HG03103 (cell line): ENCODE measurements around the gene SAMD9L.
"Not testable (repeated sequence)": the region's sequence is repeated elsewhere in the genome, so short reads cannot be mapped to it uniquely, and the experiment has no call there.

ENCODE experiments used
- ATAC-seq: cut with Tn5 transposase; IDR thresholded peaks from one replicate; pipeline ENCODE4 v1.9.1; 2021; ENCODE audit warnings: low read depth; ENCODE audit not compliant: unreplicated experiment

SAMD9L gene

GRCh38 chr7:93146472-93147141 is 1.6 kb downstream of the SAMD9L start:
- peak; percentile 24 for ATAC-seq

GRCh38 chr7:93146036-93146435 is 2.1 kb downstream of the SAMD9L start:
- ATAC-seq: no peak

GRCh38 chr7:93145354-93145753 is 2.8 kb downstream of the SAMD9L start:
- no peak for ATAC-seq

- no peak for ATAC-seq
Observed at GRCh38 chr7:93142127-93142526, 6.1 kb downstream of the SAMD9L start.

- no peak for ATAC-seq
Observed at GRCh38 chr7:93140582-93141191, 7.5 kb downstream of the SAMD9L start.

- ATAC-seq: no peak
Observed at GRCh38 chr7:93138576-93138975, 9.6 kb downstream of the SAMD9L start.

GRCh38 chr7:93133005-93133404 is 15.2 kb downstream of the SAMD9L start:
- no peak for ATAC-seq

GRCh38 chr7:93132216-93132615 is 16.0 kb downstream of the SAMD9L start:
- ATAC-seq: no peak

GRCh38 chr7:93126954-93127353 is 21.2 kb downstream of the SAMD9L start:
- not testable (repeated sequence) for ATAC-seq

GRCh38 chr7:93123532-93123931 is 24.7 kb downstream of the SAMD9L start:
- not testable (repeated sequence) for ATAC-seq

- no peak for ATAC-seq
Observed at GRCh38 chr7:93120592-93121549, 27.3 kb downstream of the SAMD9L start.

GRCh38 chr7:93119191-93119905 is 28.8 kb downstream of the SAMD9L start:
- ATAC-seq: no peak

- ATAC-seq: peak; percentile 100
Observed at GRCh38 chr7:93117852-93118530, 30.2 kb downstream of the SAMD9L start, which contains the start of gene SAMD9. Gene SAMD9 (minus strand): TSS chr7:93117979. CDS start chr7:93106097, 11,882 bp downstream.

GRCh38 chr7:93117327-93117726 is 30.9 kb downstream of the SAMD9L start:
- ATAC-seq: no peak

GRCh38 chr7:93115796-93116195 is 32.4 kb downstream of the SAMD9L start:
- no peak for ATAC-seq

- ATAC-seq: no peak
Observed at GRCh38 chr7:93108003-93108402, 40.2 kb downstream of the SAMD9L start.

GRCh38 chr7:93097388-93097787 is 50.8 kb downstream of the SAMD9L start:
- ATAC-seq: no peak

GRCh38 chr7:93092757-93093370 is 55.3 kb downstream of the SAMD9L start:
- peak; percentile 71 for ATAC-seq
